ENCODE results near the gene PAX6. TPM values are rescaled to one million over a fixed set of nuclear protein-coding genes. Genes with fewer than 3 reads are reported as not detected.
A peak's percentile ranks its signal among the peaks of the same experiment; 100 is the strongest.

Gene PAX6
- total RNA-seq, 1 donor from 2014 or later, result 0.03 TPM

DNA sequence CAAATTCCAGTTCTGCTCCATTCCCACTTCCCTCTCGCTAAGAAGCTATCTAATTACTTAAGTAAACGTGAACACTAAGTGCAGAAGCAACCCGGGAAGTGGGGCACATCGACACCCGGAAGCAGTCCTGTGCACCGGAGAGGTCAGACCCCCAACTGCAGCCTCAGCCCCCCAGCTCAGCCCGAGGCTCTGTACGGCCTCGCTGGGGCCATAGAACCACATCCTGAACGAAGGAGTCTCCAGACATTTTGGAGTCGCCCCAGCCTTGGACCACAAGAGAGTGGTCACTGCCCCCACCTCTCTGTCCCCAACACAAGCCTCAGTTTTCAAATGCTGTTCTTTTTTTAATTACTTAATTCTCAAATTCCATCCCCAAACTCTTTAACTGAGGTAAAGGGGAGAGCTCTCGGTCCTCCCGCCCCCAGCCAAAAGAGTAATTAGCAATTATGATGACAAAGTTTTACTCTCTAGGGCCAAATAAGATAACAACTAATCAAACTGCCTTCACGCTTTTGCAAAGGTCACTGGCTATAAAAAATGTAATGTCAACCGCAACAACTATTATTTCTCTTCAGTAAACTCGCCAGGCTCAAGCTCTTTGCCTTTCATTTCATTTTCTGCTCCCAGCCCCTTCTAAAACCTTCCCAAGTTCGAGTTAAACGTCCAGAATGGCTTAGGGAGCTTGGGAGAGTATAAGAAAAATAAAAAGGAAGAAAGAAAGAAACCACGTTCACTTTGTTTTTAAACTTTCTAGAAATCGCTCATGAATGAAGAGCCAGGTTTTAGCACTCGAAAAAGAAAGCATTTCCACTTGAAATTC is 2.2 kb downstream of the PAX6 start:
- peak; percentile 6 for DNase-seq (ENCODE audit: low spot score)

DNA sequence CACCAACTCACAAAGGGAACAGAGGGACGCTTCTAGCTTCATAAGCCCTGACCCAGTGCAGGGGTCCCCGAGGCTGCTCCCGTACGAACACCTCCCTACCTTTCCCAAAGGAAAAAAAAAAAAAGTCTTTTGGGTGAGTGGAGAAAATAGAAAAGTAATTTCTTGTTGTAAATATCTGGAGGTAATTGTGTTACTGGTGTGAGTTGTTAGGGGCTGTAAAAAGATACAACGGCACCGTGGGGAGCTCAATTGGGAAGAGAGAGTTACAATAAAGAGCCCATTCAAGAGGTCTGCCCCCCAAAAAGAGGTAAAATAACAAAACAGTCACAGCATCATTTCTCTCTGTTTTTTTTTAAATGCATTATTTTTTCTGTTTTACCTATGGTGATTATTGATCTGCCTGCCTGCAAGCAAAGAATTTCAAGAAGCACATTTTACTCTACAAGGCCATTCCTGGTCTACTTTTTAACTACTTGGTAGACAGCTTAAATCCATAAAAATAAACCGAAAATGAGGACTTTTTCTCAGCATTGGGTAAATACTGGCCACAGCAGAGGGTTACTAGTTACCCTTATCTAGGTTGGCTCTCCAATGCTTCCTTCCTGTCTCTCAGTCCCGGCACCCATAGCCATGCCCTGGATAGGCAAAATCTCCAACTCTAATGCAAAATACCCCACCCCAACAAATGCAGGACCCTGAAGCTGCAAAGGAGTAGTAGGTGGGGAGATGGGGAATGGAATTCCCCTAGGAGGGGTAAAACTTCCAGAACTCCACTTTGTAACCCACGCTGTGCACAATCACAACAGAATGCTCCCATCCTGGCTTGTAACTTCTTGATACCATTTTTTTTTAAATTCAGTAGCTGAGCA is 3.1 kb downstream of the PAX6 start:
- DNase-seq (ENCODE audit: low spot score), result no peak

DNA sequence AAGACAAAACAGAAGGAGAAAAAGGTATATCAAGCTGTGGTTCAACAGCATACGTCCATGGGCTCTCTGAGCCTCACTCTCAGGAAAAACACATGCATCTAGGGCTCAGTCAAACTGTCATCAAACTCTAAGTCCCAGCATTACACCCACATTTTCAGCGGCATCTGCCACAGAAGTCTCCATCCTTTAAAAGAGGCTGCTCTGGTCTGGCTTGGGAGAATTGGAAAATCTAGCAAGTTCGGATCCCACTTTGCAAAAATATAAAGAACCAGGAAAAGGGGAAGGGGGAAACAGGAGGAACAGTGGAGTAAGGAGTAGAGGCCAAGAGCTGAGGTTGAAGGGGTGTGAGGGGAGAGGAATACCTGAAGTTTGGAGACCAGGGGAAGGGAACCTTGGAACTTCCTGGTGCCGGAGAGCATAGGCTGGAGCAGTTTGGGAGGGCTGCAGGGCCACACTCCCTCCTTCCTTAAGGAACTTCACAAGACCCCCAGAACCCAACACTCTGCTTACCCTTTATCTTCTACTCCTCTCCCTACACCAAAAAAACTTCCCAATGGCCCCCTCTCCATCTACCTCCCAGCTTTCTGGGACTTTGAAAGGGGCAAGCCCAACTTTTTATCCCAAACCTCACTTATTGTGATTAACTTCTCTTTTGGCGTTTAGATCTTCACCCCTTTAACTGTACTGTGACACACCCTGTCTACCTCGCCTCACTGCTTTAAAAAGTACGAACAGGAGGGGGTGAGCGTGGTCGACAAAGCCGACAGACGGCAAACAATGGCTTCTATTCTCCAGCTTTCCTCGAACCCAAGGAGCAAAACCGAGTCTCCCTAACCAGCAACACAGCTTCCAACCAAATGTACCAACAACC is 4.0 kb downstream of the PAX6 start:
- no peak for DNase-seq (ENCODE audit: low spot score)

DNA sequence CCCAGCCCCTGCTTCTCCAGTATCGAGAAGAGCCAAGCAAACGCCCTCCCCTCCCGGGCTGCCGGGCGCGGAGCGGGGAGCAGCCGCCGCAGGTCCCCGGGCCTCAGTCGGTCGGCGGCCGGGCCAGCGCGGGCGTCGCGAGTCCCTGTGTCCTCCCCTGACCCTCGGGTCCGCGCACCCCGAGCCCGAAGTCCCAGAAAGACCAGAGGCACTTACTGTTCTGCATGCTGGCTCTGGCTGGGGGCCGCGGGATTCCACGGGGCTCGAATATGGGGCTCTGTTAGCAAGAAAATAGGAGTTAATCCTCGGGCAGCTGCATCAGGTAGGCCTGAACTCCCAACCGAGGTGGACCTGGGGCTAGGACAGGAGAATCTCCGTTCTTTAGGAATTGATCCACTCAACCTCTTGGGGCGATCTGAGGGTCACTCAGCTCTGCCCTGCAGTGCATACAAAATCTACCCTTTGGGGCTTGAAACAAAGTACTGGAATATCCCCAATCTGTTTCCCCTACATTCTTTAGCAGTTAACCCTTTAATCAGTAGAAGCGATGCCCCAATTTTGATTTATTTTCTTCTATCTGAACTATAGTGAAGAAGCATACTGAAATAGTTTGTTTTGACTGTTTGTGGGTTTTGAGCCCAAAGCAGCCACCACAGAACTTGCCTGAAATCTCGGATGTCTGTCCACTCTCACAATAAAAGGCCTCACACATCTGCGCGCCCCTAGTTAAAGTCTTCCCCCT is 4.8 kb downstream of the PAX6 start:
- no peak for DNase-seq (ENCODE audit: low spot score)

DNA sequence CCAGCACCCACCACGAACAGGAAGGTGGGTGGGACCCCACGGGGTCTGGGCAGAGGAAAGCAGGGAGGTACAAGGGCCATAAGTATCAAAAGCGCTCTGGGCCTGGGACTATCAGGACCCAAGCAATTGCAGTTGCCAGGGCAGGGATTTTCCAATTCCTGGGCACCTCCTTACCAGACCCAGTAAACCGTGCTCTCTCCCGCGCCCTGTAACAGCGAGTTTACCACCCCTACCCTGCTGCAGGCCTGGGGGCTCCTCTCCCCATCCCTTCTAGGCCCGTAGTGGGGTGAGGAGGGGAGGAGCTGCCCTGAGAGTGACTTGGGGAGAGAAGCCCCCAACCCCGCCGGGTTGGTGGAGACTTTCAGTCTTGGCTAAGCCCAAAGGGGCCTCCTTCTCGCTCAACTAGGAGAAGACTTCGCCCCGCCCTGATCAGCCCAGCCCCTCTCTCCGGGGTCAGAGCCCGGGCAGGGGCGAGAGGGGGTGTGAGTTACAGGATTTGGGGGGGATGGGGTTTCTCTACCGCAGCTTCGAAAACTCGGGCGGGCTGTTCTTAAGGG is 5.4 kb downstream of the PAX6 start:
- DNase-seq (ENCODE audit: low spot score), result no peak

DNA sequence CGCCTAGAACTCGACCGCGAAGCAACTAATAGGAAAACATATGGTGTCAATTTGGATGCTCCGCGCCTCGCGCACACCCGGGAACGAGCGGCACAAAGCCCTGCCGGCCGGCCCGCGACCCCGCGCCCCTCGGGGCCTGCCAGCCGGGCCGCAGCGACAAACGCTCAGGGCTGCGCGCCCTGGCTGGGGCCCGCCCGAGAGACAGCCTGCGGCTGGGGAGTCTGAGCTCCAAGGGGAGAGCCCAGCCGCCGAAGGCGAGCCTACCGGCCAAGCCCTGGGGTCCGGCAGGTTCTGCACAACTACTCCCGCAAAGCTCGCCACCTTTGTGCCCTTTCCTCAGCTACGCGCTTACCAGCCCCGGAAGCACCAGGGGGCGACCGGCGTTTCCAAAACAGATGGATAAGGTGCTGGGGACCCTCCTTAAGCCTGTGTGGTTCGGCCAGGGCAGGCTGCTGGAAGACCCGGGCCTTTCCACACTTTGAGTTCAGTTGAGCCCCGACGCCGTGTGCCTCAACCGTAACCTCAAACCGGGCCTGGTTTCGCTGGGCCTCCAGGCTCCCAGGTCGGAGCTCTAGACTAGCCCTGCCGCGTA is 6.0 kb downstream of the PAX6 start:
- DNase-seq (ENCODE audit: low spot score), result no peak

DNA sequence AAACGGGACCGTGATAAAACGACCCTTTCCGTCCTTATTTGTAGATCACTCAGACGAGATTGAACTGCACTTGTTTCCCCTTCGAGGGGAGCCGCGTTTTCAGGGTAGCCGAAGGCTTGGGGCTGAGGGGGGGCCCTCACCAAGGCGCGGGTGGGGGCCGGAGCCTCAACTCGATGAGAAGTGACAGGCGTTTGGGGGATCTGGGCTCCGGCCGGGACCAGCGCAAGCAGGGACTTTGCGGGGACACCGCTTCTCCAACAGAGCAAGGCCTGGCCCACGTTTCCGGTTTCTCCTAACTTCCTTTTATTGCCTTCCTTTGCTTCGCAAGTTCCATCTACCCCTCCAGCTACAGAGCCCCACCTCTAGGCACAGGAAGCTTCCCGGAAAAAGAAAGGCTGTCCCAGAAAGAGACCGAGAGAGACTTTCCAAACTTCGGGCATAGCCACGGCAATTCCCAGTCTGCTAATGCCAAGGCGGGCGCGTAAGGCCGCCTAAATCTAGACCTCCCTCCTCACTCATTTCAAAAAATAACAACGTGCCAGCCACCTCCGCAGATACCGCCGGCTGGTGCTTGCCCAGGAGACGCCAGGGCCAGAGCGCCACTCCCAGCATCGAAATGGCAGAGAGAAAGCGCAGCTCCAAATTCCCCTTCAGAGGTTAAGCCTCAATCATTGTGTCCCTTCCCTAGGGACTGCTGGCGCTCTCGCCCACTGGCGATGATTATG is 6.6 kb downstream of the PAX6 start:
- no peak for DNase-seq (ENCODE audit: low spot score)

DNA sequence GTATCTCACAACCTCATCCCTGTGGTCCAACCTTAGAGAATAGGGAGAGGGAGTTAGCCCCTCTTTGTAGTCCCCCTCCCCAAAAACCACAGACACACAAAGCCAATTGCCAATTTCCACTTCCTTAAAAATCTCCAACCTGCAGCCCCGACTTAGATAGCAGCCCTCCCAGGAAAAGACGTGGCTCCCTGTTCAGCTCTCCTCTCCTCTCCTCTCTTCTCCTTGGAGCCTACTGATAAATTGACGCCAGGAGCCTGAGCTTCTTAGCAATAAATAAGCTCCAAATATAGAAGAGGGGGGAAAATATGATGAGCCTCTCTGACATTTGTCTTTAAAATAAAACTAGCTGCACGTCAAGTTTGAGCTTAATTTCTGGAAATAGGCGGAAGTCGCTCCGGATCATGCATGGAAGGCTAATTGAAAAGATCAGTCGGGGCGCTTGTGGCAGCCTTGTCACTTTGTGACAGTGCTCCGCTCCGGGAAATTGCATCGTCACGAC is 7.3 kb downstream of the PAX6 start:
- DNase-seq (ENCODE audit: low spot score), result no peak

DNA sequence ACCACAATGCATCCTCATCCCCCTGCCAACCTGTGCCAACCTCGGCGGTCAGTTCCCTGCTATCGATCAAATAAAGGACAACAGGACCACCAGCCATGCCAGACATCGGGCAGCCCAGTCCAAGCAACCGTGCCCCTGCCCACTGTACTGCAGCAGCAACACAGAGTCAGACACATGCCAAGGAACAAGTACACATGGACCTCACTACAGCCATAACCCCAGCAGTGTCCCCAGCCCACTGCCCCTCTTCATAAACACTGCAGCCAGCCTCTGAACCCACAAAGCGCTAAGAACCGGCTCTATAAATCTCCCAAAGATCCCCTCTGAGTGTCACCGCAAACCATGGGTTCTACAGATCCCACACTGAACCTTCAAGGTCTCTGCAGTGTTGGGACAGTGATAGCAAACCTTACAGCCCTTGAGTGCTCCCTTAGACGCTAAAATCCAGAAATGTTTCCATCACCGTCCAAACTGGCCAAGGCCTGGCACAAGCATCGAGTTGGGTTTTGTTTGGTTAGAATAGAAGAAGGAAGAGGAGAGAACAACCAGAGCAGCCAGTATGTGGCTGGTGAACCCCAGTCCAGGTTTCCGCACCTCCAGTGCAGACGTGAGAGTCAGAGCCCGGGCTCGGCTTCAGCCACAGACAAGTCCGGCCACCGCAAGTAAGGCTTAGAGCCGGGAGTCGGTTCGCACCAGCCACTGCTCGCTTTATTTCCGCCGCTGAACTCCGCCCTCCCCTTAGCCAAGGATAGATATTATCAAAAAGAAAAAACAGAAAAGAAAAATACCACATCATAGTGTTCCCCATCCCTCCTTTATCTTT is 7.9 kb downstream of the PAX6 start:
- peak; percentile 8 for DNase-seq (ENCODE audit: low spot score)

DNA sequence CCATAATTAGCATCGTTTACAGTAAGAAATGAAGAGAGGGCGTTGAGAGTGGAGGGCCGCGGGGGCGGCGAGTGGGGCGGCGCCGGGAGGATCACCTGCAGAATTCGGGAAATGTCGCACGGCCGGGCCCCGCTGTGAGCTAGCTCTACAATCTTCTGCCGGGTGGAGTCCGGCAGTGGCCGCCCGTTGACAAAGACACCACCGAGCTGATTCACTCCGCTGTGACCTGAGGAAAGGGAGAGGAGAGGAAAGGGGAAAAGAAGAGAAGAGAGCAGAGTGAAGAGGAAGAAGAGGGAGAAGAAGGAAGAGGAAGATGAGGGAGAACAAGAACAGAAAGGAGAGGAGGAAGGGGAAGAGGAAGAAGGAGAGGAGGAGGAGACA is 8.5 kb downstream of the PAX6 start:
- no peak for DNase-seq (ENCODE audit: low spot score)

DNA sequence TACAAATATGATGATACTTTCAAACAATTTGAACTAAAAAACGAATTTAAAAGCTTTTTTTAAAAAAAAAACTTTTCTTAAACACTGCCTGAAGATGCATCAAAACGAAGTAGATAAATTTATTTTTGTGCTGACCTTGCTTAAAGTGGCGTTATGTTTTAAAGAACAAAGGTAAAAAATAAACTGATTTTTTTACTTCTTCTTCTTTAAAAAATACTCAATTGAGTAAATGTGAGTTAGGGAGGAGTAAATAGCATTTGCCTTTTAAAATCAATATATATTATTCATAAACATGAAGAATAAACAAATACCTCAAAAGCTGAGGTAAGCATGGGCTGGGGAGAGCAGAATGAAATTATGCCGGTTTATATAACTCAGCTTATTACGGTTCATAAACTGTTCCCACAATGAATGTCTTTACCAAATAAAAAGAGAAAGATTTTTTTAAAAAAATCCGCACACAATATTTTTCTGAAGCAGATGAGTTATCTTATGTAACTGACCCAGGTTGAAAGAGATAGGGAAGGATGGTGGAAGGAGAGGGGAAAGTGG is 9.0 kb downstream of the PAX6 start:
- no peak for DNase-seq (ENCODE audit: low spot score)

DNA sequence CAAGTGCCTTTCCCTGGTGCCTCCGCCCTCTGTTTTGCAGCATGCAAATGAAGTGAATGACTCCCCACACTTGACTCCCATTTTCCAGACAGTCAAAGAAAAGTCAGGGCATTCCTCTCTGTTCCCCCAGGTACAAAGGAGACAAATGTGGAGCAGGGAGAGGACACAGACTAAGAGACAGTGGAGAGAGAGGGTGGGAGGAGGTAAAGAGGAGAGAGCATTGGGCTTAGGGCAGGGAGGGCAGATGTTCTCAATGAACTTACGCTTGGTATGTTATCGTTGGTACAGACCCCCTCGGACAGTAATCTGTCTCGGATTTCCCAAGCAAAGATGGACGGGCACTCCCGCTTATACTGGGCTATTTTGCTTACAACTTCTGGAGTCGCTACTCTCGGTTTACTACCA is 9.8 kb downstream of the PAX6 start:
- DNase-seq (ENCODE audit: low spot score), result peak; percentile 5

DNA sequence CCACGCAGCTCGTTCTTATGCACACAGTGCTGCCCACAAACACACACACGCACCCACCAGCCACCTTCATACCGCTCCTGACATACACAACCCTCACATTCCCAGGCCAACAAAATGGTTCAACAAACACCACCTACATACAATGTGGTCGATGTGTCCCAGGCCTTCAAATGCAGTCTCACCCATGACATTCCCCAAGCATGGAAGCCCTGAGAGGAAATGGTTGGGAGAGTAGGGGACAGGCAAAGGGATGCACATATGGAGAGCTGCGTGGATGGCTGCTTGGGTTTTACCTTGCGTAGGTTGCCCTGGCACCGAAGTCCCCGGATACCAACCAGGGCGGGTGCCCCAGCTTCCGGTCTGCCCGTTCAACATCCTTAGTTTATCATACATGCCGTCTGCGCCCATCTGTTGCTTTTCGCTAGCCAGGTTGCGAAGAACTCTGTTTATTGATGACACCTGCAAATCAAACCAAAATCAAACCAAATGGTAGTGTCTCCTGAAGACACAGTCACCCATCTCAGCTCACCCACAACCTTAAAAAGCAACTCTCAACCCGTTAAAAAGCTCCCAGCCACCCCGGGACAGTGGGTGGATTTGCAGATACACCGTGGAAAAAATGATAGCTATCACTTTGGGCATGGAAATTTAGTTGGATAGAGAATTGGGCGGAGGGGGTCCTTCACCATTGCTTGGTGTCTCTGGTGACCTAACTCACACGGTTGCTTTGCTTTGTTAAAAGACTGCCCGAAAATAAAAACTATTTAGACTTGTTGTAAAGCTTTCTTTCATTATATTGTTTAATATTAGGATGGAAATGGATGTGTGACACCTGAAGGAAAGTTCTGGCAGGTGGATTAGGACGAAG is 10.5 kb downstream of the PAX6 start:
- no peak for DNase-seq (ENCODE audit: low spot score)

DNA sequence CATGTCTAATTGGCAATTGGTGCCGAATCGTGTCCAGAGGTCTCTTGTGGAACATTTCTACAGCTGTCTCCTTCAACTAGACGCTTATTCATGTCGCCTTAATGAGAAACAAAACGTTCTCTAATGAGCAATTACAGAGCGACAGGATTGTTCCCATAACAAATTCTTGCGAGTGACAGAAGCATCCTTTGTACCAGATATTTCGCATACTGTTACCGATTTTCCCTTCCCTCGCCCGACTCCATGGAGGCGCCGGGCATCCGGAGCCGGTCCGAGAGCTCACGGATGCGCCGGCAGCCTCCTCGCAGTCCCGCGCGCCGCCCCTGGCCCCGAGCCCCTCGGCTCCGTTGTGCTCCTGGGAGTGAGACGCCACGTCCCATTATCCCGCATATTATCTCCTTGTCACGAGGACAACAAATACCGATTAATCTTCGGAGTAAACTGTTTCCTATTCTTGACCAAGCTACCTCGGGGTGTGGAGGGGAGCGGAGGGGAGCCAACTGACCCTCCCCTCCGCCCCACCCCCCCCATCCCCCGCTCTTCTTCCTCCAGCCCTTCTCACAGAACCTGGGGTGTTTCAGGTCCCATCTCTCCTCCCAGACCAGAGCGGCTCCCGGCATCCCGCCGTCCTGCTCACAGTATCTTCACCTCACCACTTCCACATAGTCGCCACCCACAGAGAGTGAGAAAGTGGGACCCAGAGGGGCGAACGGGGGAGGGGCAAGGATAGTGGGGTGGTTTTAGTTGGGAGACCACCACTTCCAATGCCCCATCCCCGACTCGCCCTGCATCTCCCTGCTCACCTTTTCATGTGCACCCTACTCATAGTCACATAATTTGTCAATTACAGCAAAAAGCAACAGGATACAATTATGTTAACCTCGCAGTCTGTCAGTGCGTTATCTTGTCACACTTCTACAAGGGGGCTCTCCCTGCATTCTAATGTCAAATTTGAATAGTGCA is 11.4 kb downstream of the PAX6 start:
- DNase-seq (ENCODE audit: low spot score), result no peak

DNA sequence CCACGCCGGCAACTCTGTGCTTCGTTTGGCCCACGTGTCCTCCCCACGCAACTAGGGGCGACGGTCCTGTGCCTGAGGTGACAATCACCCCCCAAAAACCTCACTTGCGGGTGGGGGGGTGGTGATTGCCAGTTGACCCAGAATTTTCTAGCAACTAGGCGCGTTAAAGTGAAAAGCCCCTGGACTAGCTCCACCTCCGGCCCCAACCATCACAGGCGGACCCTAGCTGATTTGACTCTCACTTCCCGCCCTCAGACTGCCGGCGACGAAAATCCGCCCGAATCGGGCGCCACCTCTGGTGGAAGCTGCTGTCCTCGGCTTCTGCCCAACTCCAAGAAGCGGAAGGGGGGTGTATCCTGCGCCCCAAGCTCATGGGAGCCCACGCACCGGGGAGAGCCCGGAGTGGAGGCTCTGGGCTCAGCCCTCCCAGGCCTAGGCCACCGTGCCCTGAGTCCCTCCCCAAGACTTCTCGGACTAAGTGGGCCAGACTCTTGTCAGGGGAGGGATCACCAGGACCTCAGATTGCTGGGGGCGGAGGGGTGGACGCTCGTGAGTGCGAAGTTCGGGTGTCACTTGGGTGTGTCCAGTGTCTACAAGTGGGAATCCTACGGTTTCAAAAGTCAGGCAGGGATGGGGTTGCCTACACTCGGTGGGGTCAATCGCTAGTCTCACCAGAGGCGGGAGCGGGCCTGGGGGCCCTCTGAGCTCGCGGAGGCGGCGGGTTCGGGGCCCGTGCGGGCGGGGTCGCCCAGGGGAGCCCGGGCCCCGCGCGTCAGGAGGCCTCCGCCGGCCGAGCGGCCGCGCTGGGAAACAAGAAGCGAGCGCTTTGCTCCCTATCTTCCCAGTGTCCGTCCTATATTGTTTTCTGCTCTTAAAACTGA is 12.3 kb downstream of the PAX6 start:
- DNase-seq (ENCODE audit: low spot score), result no peak

All from mucosa of gallbladder (tissue), 1 donor.